ENCODE data around the gene CD8A.

GRCh38 chr2:86758405-86758804, 32.3 kb downstream of the CD8A start:
- TF ChIP-seq CTCF (conservative IDR thresholded peaks at IDR 0.05 in 1 of 2, IDR thresholded peaks at IDR 0.05 in 1 of 2; ENCODE audit: low read depth in 1 of 2, low read length in 2 of 2) (no peak), EZH2 (IDR thresholded peaks at IDR 0.05; ENCODE audit: low read length, missing control alignments) (no peak)
